ENCODE measurements around the gene HGD. TPM values are rescaled to one million over a fixed set of nuclear protein-coding genes. Genes with fewer than 3 reads are reported as not detected.

Gene HGD
- polyA plus RNA-seq, 3 donors: 0.29 to 0.38 TPM; not detected in 1

- Histone ChIP-seq H3K9me3 (replicated peaks in 1 of 2; ENCODE audit: control insufficient read depth in 1 of 2, insufficient read depth in 1 of 2, low read length in 2 of 2) (no peaks in the 10 kb centered on the region), H3K27ac (ENCODE audit: low read depth in 1 of 2, low read length in 2 of 2) (no peak overlapping the region), H4K20me1 (ENCODE audit: insufficient read depth, low read length) (no peaks in the 10 kb centered on the region), H3K4me1 (ENCODE audit: control insufficient read depth in 1 of 2, insufficient read depth in 2 of 2, low read length in 2 of 2) (no peaks in the 10 kb centered on the region), H3K9ac (ENCODE audit: insufficient read depth, low read length, poor library complexity, severe bottlenecking) (no peak overlapping the region), H3K4me2 (replicated peaks; ENCODE audit: extremely low read depth, low read length, poor library complexity, severe bottlenecking) (no peak overlapping the region), H3K4me3 (replicated peaks in 1 of 3; ENCODE audit: low read depth in 2 of 3, low read length in 3 of 3) (no peak overlapping the region), H3K79me2 (ENCODE audit: insufficient read depth, low read length) (no peaks in the 10 kb centered on the region), H3K27me3 (ENCODE audit: control insufficient read depth in 2 of 2, insufficient read depth in 2 of 2, low read length in 2 of 2) (no peaks in the 10 kb centered on the region), H2AFZ (ENCODE audit: insufficient read depth, low read depth, low read length, poor library complexity, severe bottlenecking) (no peak overlapping the region), H3K36me3 (replicated peaks in 1 of 2; ENCODE audit: control insufficient read depth in 1 of 2, insufficient read depth in 2 of 2, low read length in 2 of 2) (no peaks in the 10 kb centered on the region)
- TF ChIP-seq CTCF (IDR thresholded peaks at IDR 0.05): no peak
- no peak overlapping the region for H3K4me3 Mint-ChIP-seq
- H3K9me3 Mint-ChIP-seq: no peaks in the 10 kb centered on the region
- H3K27ac Mint-ChIP-seq: no peak overlapping the region
- H3K4me1 Mint-ChIP-seq: peaks cover 5% of the 10 kb centered on the region
- intact Hi-C loops (cut with micrococcal nuclease): no loop called here
- H3K27me3 Mint-ChIP-seq (ENCODE audit: low read depth in 3 of 3): no peaks in the 10 kb centered on the region
- H3K36me3 Mint-ChIP-seq: peaks cover 8 to 12% of the 10 kb centered on the region in 2 donors
- DNase-seq: peak in 2 of 3 donors; percentile 3 to 17
These were observed 6.1 kb upstream of the HGD start for GRCh38 chr3:120688121-120688520.

- Histone ChIP-seq H3K9ac (ENCODE audit: insufficient read depth, low read length, poor library complexity, severe bottlenecking) (no peak overlapping the region), H3K27ac (ENCODE audit: low read depth in 1 of 2, low read length in 2 of 2) (no peak overlapping the region), H3K9me3 (replicated peaks in 1 of 2; ENCODE audit: control insufficient read depth in 1 of 2, insufficient read depth in 1 of 2, low read length in 2 of 2) (no peaks in the 10 kb centered on the region), H3K4me2 (replicated peaks; ENCODE audit: extremely low read depth, low read length, poor library complexity, severe bottlenecking) (no peak overlapping the region), H3K4me1 (ENCODE audit: control insufficient read depth in 1 of 2, insufficient read depth in 2 of 2, low read length in 2 of 2) (no peaks in the 10 kb centered on the region), H3K79me2 (ENCODE audit: insufficient read depth, low read length) (no peaks in the 10 kb centered on the region), H4K20me1 (ENCODE audit: insufficient read depth, low read length) (no peaks in the 10 kb centered on the region), H3K36me3 (replicated peaks in 1 of 2; ENCODE audit: control insufficient read depth in 1 of 2, insufficient read depth in 2 of 2, low read length in 2 of 2) (no peaks in the 10 kb centered on the region), H3K4me3 (replicated peaks in 1 of 3; ENCODE audit: low read depth in 2 of 3, low read length in 3 of 3) (no peak overlapping the region), H2AFZ (ENCODE audit: insufficient read depth, low read depth, low read length, poor library complexity, severe bottlenecking) (no peak overlapping the region), H3K27me3 (ENCODE audit: control insufficient read depth in 2 of 2, insufficient read depth in 2 of 2, low read length in 2 of 2) (no peaks in the 10 kb centered on the region)
- intact Hi-C loops (cut with micrococcal nuclease): no loop called here
- peaks cover 6 to 8% of the 10 kb centered on the region in 2 donors for H3K36me3 Mint-ChIP-seq
- no peak for TF ChIP-seq CTCF (IDR thresholded peaks at IDR 0.05)
- H3K9me3 Mint-ChIP-seq: no peaks in the 10 kb centered on the region
- no peak overlapping the region for H3K4me3 Mint-ChIP-seq
- H3K27ac Mint-ChIP-seq: no peak overlapping the region
- H3K4me1 Mint-ChIP-seq: peaks cover 5% of the 10 kb centered on the region
- WGBS (ENCODE audit: insufficient coverage): no CpG with 5 or more reads among the region's 1 CpG
- H3K27me3 Mint-ChIP-seq (ENCODE audit: low read depth in 3 of 3): no peaks in the 10 kb centered on the region
- DNase-seq: no peak
These were observed 3.4 kb upstream of the HGD start for GRCh38 chr3:120685411-120685810.

Measured in CD14-positive monocyte (primary cell).